Stomach (tissue), 19 donors: ENCODE measurements around the gene REC114. TPM values are rescaled to one million over a fixed set of nuclear protein-coding genes. Genes with fewer than 3 reads are reported as not detected.

Experiments used
- DNase-seq, 2 donors: peaks; one replicate each; pipeline versions ENCODE4 v3.0.0 to v3.0.0-alpha.2; 2013 to 2019
- H3K27ac ChIP-seq, 5 donors: fragments of 200-600 bp in 4 of 5; sonication (generic) in 4 of 5; one replicate each; pipeline ENCODE4 v1.5.1; 2013 to 2019; ENCODE audit warnings: mild to moderate bottlenecking in 1 of 5, moderate library complexity in 1 of 5
- H3K27me3 ChIP-seq, 3 donors: fragments of 200-600 bp; sonication (generic); one replicate each; pipeline ENCODE4 v1.5.1; 2017 to 2019; ENCODE audit warnings: mixed run types in 1 of 3
- H3K36me3 ChIP-seq, 4 donors: fragments of 200-600 bp; sonication (generic); 1 replicate in 3 of 4; 2 replicates in 1 of 4; pipeline ENCODE4 v1.5.1; 2016 to 2019
- H3K4me1 ChIP-seq, 4 donors: fragments of 200-600 bp; sonication (generic); one replicate each; pipeline ENCODE4 v1.5.1; 2016 to 2019
- H3K4me3 ChIP-seq, 4 donors: fragments of 200-600 bp; sonication (generic) in 3 of 4; one replicate each; pipeline ENCODE4 v1.5.1; 2016 to 2019; ENCODE audit warnings: mild to moderate bottlenecking in 1 of 4
- H3K9me3 ChIP-seq, 4 donors: fragments of 200-600 bp; sonication (generic); one replicate each; pipeline ENCODE4 v1.5.1; 2016 to 2019
- CTCF ChIP-seq, 7 experiments: fragments of 450-650 bp in 4 of 7; fragments of 200-600 bp in 3 of 7; sonication (generic) in 3 of 7; IDR thresholded peaks; one replicate each; pipeline ENCODE4 v1.5.1; 2016 to 2019; ENCODE audit warnings: antibody characterized with exemption in 7 of 7, control low read depth in 2 of 7, mild to moderate bottlenecking in 1 of 7
- EP300 ChIP-seq: sonication (generic); formaldehyde crosslinking; IDR thresholded peaks from one replicate; pipeline ENCODE4 v1.6.1; 2017; ENCODE audit warnings: antibody characterized with exemption
- POLR2A ChIP-seq, 4 donors: fragments of 450-650 bp; IDR thresholded peaks; one replicate each; pipeline ENCODE4 v1.6.1; 2016; ENCODE audit warnings: antibody characterized with exemption in 4 of 4, control low read depth in 2 of 4, mild to moderate bottlenecking in 1 of 4, moderate library complexity in 1 of 4
- POLR2AphosphoS5 ChIP-seq, 3 donors: sonication (generic); formaldehyde crosslinking; IDR thresholded peaks; one replicate each; pipeline ENCODE4 v1.6.1; 2016; ENCODE audit warnings: antibody characterized with exemption in 3 of 3
- WGBS, 5 donors: extraction: QIAGEN DNeasy Blood & Tissue Kit in 3 of 5; methylation state at CpG; one replicate each; pipeline versions ENCODE4 v1.1.5 to v1.1.7; 2013 to 2018; 5-methylcytosine and 5-hydroxymethylcytosine counted together
- intact Hi-C: fragments of 100-400 bp; cut with DNase I; formaldehyde crosslinking; loops from one replicate; pipeline ENCODE4 v1.15.1; 2023; ENCODE audit warnings: low total_unique reads
- long read RNA-seq, 10 donors: transcript quantifications; one replicate each; lab custom pipeline, GENCODE V29; 2026
- polyA plus RNA-seq, 3 donors: library from polyadenylated mRNA; stranded (reverse); fragments of 200-250 nt; gene quantifications; one replicate each; pipeline ENCODE4 v1.2.3, GENCODE V29; 2013
- total RNA-seq, 5 donors: library from RNA; depleted of rRNA; stranded (reverse); fragments of >200 nt; gene quantifications; one replicate each; pipeline versions ENCODE4 v1.1.0 to v1.2.3, GENCODE V29; 2014 to 2016
- donor health status: healthy with polysubstance abuse.
- donor health status: Bipolar disorder and iron deficiency.
- donor health status: healthy.

The REC114 gene
- not detected for total RNA-seq
- not detected for polyA plus RNA-seq
- long read RNA-seq, donor 1 = 0 reads
- long read RNA-seq, donor 2, partial matches to known transcripts = 63 of 189 reads
- long read RNA-seq, donor 2, other reads (novel, unspliced or antisense) = 126 of 189 reads
- long read RNA-seq, donor 3 = 0 reads
- long read RNA-seq, donor 4 = 0 reads
- long read RNA-seq, donor 5, partial matches to known transcripts = 34 of 92 reads
- long read RNA-seq, donor 5, other reads (novel, unspliced or antisense) = 58 of 92 reads
- long read RNA-seq, donor 6, partial matches to known transcripts = 110 of 291 reads
- long read RNA-seq, donor 6, other reads (novel, unspliced or antisense) = 181 of 291 reads
- long read RNA-seq, donor 7, partial matches to known transcripts = 51 of 105 reads
- long read RNA-seq, donor 7, other reads (novel, unspliced or antisense) = 54 of 105 reads
- long read RNA-seq, donor 8, partial matches to known transcripts = 12 of 61 reads
- long read RNA-seq, donor 8, other reads (novel, unspliced or antisense) = 49 of 61 reads
- long read RNA-seq, donor 9 = 0 reads
- long read RNA-seq, donor 10 = 0 reads

- H3K4me1 ChIP-seq = no peaks in the 10 kb centered on the region
- no peaks in the 10 kb centered on the region for H3K9me3 ChIP-seq
- no peak within 1 kb of the TSS for H3K4me3 ChIP-seq
- intact Hi-C loops = no loop called here
- H3K27me3 ChIP-seq = peaks cover 0 to 29% (median 4%) of the 10 kb centered on the region in 3 donors
- DNase-seq = no peak
- TF ChIP-seq POLR2A (IDR thresholded peaks at IDR 0.05) = no peak
- no peak for TF ChIP-seq EP300
- no peak for TF ChIP-seq CTCF (IDR thresholded peaks at IDR 0.05)
- TF ChIP-seq POLR2AphosphoS5 (IDR thresholded peaks at IDR 0.05) = no peak
- no peaks in the 10 kb centered on the region for H3K36me3 ChIP-seq
- 93 to 96% (median 94%) methylated on average over 22 of the region's 22 CpGs for WGBS, 5 donors
- no peak within 1 kb of the TSS for H3K27ac ChIP-seq
These were observed at the start of gene REC114 for GRCh38 chr15:73442968-73443367. Gene REC114, plus strand, starts transcription at chr15:73443164. Its CDS starts 22 bp downstream, at chr15:73443186.

GRCh38 chr15:73393336-73393735 lies 49.6 kb upstream of the REC114 start:
- intact Hi-C loops = no loop called here
- no peak overlapping the region for H3K27ac ChIP-seq
- H3K4me1 ChIP-seq = peaks cover 0 to 4% (median 0%) of the 10 kb centered on the region in 4 donors
- no peak overlapping the region for H3K4me3 ChIP-seq
- TF ChIP-seq CTCF (IDR thresholded peaks at IDR 0.05) = no peak
- no peak for TF ChIP-seq EP300
- TF ChIP-seq POLR2A (IDR thresholded peaks at IDR 0.05) = no peak
- TF ChIP-seq POLR2AphosphoS5 (IDR thresholded peaks at IDR 0.05) = no peak
- no peaks in the 10 kb centered on the region for H3K36me3 ChIP-seq
- H3K27me3 ChIP-seq = peaks cover 0 to 46% (median 4%) of the 10 kb centered on the region in 3 donors
- 70 to 88% (median 80%) methylated on average over 2 of the region's 2 CpGs for WGBS, 5 donors
- no peaks in the 10 kb centered on the region for H3K9me3 ChIP-seq
- DNase-seq = no peak

- TF ChIP-seq POLR2AphosphoS5 (IDR thresholded peaks at IDR 0.05) (no peak), POLR2A (IDR thresholded peaks at IDR 0.05) (no peak), CTCF (IDR thresholded peaks at IDR 0.05) (no peak), EP300 (no peak)
- H3K4me1 ChIP-seq = no peaks in the 10 kb centered on the region
- H3K27ac ChIP-seq = no peak overlapping the region
- no peaks in the 10 kb centered on the region for H3K9me3 ChIP-seq
- peaks cover 0 to 54% (median 4%) of the 10 kb centered on the region in 3 donors for H3K27me3 ChIP-seq
- no peaks in the 10 kb centered on the region for H3K36me3 ChIP-seq
- no peak overlapping the region for H3K4me3 ChIP-seq
- intact Hi-C loops = no loop called here
- DNase-seq = no peak
These were observed 48.2 kb upstream of the REC114 start for GRCh38 chr15:73394782-73395181.

- H3K27me3 ChIP-seq = peaks cover 0 to 51% (median 4%) of the 10 kb centered on the region in 3 donors
- no peak for DNase-seq
- WGBS, 5 donors = 83 to 94% (median 88%) methylated on average over 2 of the region's 2 CpGs
- no peaks in the 10 kb centered on the region for H3K4me1 ChIP-seq
- no peak overlapping the region for H3K4me3 ChIP-seq
- no peaks in the 10 kb centered on the region for H3K36me3 ChIP-seq
- no peak overlapping the region for H3K27ac ChIP-seq
- intact Hi-C loops = no loop called here
- no peaks in the 10 kb centered on the region for H3K9me3 ChIP-seq
- TF ChIP-seq CTCF (IDR thresholded peaks at IDR 0.05) (no peak), POLR2AphosphoS5 (IDR thresholded peaks at IDR 0.05) (no peak), POLR2A (IDR thresholded peaks at IDR 0.05) (no peak), EP300 (no peak)
These were observed 47.3 kb upstream of the REC114 start for GRCh38 chr15:73395671-73396070.
